Measurements from ENCODE around the gene PRSS56. TPM values are rescaled to one million over a fixed set of nuclear protein-coding genes. Genes with fewer than 3 reads are reported as not detected.

PRSS56 gene
- total RNA-seq, 1 experiment from 2014 or later: 0.18 TPM

DNA sequence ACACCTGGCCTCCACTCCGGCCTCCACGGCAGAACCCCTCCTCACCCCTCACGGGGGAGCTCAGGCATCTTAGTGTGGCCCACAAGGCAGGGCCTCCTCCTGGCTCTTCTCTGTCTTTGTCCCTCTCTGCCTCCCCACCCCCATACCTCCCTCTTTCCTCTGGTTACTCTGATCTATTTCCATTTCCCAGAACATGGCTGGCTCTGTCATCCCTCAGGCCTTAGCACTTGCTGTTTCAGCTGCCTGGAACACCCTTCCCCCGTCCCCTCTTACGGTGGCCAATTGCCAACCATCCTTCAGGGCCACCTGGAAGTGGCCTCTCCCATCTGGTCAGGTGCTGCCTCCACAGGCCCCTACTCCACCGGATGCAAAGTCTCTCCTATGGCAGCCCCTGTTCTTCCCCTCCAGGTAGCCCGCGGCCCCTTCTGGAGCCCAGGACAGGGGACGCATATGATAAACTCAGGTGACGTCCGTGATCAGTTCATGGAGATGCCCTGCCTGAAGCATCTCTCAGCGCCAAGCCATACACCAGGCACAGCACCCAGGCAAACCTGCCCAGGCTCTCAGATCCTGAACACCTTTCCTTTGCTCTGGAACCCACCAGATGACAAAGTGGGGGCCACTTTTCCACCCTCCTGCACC lies 28.9 kb upstream of the PRSS56 start:
- ChIA-PET CTCF (interaction anchor here (0.6 kb wide), 1 partner anchor 1302 kb away, joined by 3 read pairs; no protein-coding TSS in a partner anchor), POLR2A (no interaction called here)
- intact Hi-C loops (cut with micrococcal nuclease; ENCODE audit: unreplicated experiment): no loop called here
- DNase-seq (ENCODE audit: low read depth, low spot score) (no peak), ATAC-seq (no peak)
- Histone ChIP-seq H3K4me1 (ENCODE audit: control insufficient read depth, insufficient read depth, low read length) (no peaks in the 10 kb centered on the region), H3K4me3 (ENCODE audit: low read depth in 2 of 2, low read length in 2 of 2) (no peak overlapping the region), H3K36me3 (ENCODE audit: control insufficient read depth, insufficient read depth, low read length) (no peaks in the 10 kb centered on the region), H3K27me3 (ENCODE audit: control insufficient read depth, insufficient read depth, low read length) (no peaks in the 10 kb centered on the region; the same call in 1 of the 2 replicates), H3K9me3 (ENCODE audit: control insufficient read depth, insufficient read depth, low read depth, low read length) (no peaks in the 10 kb centered on the region), H3K27ac (ENCODE audit: low read length) (no peak overlapping the region)
- TF ChIP-seq, protein P1, sequence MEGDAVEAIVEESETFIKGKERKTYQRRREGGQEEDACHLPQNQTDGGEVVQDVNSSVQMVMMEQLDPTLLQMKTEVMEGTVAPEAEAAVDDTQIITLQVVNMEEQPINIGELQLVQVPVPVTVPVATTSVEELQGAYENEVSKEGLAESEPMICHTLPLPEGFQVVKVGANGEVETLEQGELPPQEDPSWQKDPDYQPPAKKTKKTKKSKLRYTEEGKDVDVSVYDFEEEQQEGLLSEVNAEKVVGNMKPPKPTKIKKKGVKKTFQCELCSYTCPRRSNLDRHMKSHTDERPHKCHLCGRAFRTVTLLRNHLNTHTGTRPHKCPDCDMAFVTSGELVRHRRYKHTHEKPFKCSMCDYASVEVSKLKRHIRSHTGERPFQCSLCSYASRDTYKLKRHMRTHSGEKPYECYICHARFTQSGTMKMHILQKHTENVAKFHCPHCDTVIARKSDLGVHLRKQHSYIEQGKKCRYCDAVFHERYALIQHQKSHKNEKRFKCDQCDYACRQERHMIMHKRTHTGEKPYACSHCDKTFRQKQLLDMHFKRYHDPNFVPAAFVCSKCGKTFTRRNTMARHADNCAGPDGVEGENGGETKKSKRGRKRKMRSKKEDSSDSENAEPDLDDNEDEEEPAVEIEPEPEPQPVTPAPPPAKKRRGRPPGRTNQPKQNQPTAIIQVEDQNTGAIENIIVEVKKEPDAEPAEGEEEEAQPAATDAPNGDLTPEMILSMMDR (IDR thresholded peaks at IDR 0.05): no peak
- TF ChIP-seq TCF7L2 (IDR thresholded peaks at IDR 0.05; ENCODE audit: low read depth, low read length) (no peak), SIN3A (IDR thresholded peaks at IDR 0.05; ENCODE audit: borderline replicate concordance, insufficient read depth, low read depth, low read length) (no peak), POLR2AphosphoS5 (IDR thresholded peaks at IDR 0.05; ENCODE audit: low read depth, low read length) (no peak)
- TF ChIP-seq, protein P2, sequence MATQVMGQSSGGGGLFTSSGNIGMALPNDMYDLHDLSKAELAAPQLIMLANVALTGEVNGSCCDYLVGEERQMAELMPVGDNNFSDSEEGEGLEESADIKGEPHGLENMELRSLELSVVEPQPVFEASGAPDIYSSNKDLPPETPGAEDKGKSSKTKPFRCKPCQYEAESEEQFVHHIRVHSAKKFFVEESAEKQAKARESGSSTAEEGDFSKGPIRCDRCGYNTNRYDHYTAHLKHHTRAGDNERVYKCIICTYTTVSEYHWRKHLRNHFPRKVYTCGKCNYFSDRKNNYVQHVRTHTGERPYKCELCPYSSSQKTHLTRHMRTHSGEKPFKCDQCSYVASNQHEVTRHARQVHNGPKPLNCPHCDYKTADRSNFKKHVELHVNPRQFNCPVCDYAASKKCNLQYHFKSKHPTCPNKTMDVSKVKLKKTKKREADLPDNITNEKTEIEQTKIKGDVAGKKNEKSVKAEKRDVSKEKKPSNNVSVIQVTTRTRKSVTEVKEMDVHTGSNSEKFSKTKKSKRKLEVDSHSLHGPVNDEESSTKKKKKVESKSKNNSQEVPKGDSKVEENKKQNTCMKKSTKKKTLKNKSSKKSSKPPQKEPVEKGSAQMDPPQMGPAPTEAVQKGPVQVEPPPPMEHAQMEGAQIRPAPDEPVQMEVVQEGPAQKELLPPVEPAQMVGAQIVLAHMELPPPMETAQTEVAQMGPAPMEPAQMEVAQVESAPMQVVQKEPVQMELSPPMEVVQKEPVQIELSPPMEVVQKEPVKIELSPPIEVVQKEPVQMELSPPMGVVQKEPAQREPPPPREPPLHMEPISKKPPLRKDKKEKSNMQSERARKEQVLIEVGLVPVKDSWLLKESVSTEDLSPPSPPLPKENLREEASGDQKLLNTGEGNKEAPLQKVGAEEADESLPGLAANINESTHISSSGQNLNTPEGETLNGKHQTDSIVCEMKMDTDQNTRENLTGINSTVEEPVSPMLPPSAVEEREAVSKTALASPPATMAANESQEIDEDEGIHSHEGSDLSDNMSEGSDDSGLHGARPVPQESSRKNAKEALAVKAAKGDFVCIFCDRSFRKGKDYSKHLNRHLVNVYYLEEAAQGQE (IDR thresholded peaks at IDR 0.05; ENCODE audit: insufficient read depth in 1 of 2, low read depth in 2 of 2, low read length in 1 of 2): no peak
- in situ Hi-C loops (cut with HindIII; ENCODE audit: low pct_unique_long_range_greater_than_20kb, low sequenced_read_pairs): no loop called here
- BruUV-seq (replicated peaks): no TSS peak

DNA sequence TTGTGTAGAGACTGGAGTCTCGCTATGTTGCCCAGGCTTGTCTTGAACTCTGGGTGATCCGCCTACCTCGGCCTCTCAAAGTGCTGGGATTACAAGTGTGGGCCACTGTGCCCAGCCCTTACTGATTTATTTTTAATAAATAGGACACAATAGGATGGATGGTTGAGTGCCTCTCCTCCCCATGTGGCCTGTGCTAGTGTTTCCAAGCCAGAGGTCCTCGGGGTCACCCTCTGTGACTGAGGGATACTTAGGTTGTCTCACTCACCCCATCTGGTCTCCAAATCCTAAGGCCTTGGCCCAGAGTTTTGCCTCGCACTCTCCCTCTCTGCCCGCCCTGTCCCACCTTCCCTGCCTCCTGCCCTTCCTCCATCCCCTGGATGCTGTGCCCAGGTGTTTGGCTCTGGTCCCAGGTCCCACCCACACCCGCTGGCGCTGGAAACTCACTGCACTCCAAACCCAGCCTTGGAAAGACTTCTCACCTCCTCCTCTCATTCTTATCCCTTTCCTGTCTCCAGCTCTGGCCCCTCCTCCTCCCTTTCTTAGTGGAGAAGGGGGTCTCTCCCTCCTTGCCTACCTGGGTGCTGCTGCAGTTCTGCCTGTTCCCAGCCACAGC lies 27.8 kb upstream of the PRSS56 start:
- in situ Hi-C loops (cut with HindIII; ENCODE audit: low pct_unique_long_range_greater_than_20kb, low sequenced_read_pairs): no loop called here
- Histone ChIP-seq H3K27ac (ENCODE audit: low read length) (no peak overlapping the region), H3K4me1 (ENCODE audit: control insufficient read depth, insufficient read depth, low read length) (no peaks in the 10 kb centered on the region), H3K27me3 (ENCODE audit: control insufficient read depth, insufficient read depth, low read length) (no peaks in the 10 kb centered on the region; the same call in 1 of the 2 replicates), H3K4me3 (ENCODE audit: low read depth in 2 of 2, low read length in 2 of 2) (no peak overlapping the region), H3K9me3 (ENCODE audit: control insufficient read depth, insufficient read depth, low read depth, low read length) (no peaks in the 10 kb centered on the region), H3K36me3 (ENCODE audit: control insufficient read depth, insufficient read depth, low read length) (no peaks in the 10 kb centered on the region)
- no peak for TF ChIP-seq SIN3A (IDR thresholded peaks at IDR 0.05; ENCODE audit: borderline replicate concordance, insufficient read depth, low read depth, low read length)
- CTCF ChIA-PET: no interaction called here
- ATAC-seq (no peak), DNase-seq (ENCODE audit: low read depth, low spot score) (no peak)
- intact Hi-C loops (cut with micrococcal nuclease; ENCODE audit: unreplicated experiment): no loop called here
- POLR2A ChIA-PET: no interaction called here
- BruUV-seq (replicated peaks): no TSS peak
